Cardiac fibroblast (primary cell): ENCODE results near the gene MAU2.

Source experiments
- DNase-seq, 2 donors: peaks; one replicate each; pipeline versions ENCODE4 v3.0.0 to v3.0.0-alpha.2; 2010; ENCODE audit warnings: low read depth in 2 of 2
- H3K4me3 ChIP-seq, 2 donors: replicated peaks in 1 of 2; 1 replicate in 1 of 2; 2 replicates in 1 of 2; pipeline ENCODE4 v1.5.1; 2011; ENCODE audit warnings: low read depth in 2 of 2, low read length in 2 of 2, mild to moderate bottlenecking in 2 of 2, moderate library complexity in 1 of 2
- CTCF ChIP-seq: IDR thresholded peaks from one replicate; pipeline ENCODE4 v1.5.1; 2011; ENCODE audit warnings: low read depth, mild to moderate bottlenecking, low read length, inconsistent platforms

MAU2 gene

GRCh38 chr19:19305066-19305465 lies 15.6 kb upstream of the MAU2 start:
- DNase-seq: no peak
- no peak for TF ChIP-seq CTCF
- H3K4me3 ChIP-seq: no peak overlapping the region

GRCh38 chr19:19305696-19306095 lies 14.9 kb upstream of the MAU2 start:
- no peak overlapping the region for H3K4me3 ChIP-seq
- no peak for DNase-seq
- TF ChIP-seq CTCF: no peak

GRCh38 chr19:19306191-19306590 lies 14.4 kb upstream of the MAU2 start:
- H3K4me3 ChIP-seq: no peak overlapping the region
- no peak for TF ChIP-seq CTCF
- no peak for DNase-seq

- no peak overlapping the region for H3K4me3 ChIP-seq
- no peak for DNase-seq
- no peak for TF ChIP-seq CTCF
Observed at GRCh38 chr19:19308373-19308772, 12.3 kb upstream of the MAU2 start.

GRCh38 chr19:19315444-19315843 lies 5.2 kb upstream of the MAU2 start:
- H3K4me3 ChIP-seq: no peak overlapping the region
- no peak for DNase-seq
- TF ChIP-seq CTCF: no peak

GRCh38 chr19:19316082-19316481 lies 4.5 kb upstream of the MAU2 start:
- DNase-seq: no peak
- no peak for TF ChIP-seq CTCF

GRCh38 chr19:19319732-19320360 lies 783 bp upstream of the MAU2 start:
- no peak for DNase-seq
- H3K4me3 ChIP-seq: peak overlapping the region; percentile 81 to 100
- TF ChIP-seq CTCF: no peak

More at GRCh38 chr19:19316082-19316481, 4.5 kb upstream of the MAU2 start:
- H3K4me3 ChIP-seq: no peak overlapping the region
